Mesothelial cell of epicardium (in vitro differentiated cells): ENCODE data around the gene FRRS1L. TPM values are rescaled to one million over a fixed set of nuclear protein-coding genes. Genes with fewer than 3 reads are reported as not detected.

Source experiments
- DNase-seq, 2 experiments: peaks; one replicate each; pipeline ENCODE4 v3.0.0; 2021; ENCODE audit warnings: low spot score in 2 of 2; ENCODE audit not compliant: unreplicated experiment in 2 of 2
- H3K27ac Mint-ChIP-seq: 2 replicates; pipeline ENCODE4 v1.8.0; 2021; ENCODE audit warnings: mixed read lengths
- H3K27me3 Mint-ChIP-seq: 2 replicates; pipeline ENCODE4 v1.8.0; 2021; ENCODE audit warnings: low read depth, mixed read lengths
- H3K36me3 Mint-ChIP-seq: 2 replicates; pipeline ENCODE4 v1.8.0; 2021; ENCODE audit warnings: mixed read lengths
- H3K4me1 Mint-ChIP-seq: 2 replicates; pipeline ENCODE4 v1.8.0; 2021; ENCODE audit warnings: mixed read lengths
- H3K4me3 Mint-ChIP-seq: 2 replicates; pipeline ENCODE4 v1.8.0; 2021; ENCODE audit warnings: mild to moderate bottlenecking, moderate library complexity, mixed read lengths
- H3K9me3 Mint-ChIP-seq: 2 replicates; pipeline ENCODE4 v1.8.0; 2021; ENCODE audit warnings: mixed read lengths
- total RNA-seq: library from RNA; stranded (reverse); gene quantifications from 3 replicates; pipeline ENCODE4 v1.2.1, GENCODE V29; 2021
- TF ChIP-seq, protein P1 (sequence below): fragments of 200-600 bp; sonication (generic); IDR thresholded peaks from one replicate; pipeline ENCODE4 v1.5.0; 2021; ENCODE audit warnings: antibody characterized with exemption; ENCODE audit not compliant: unreplicated experiment

The FRRS1L gene
- total RNA-seq, 1 donor from 2014 or later, result 14.4 TPM

GRCh38 chr9:109172935-109173334 is 5.9 kb upstream of the FRRS1L start:
- TF ChIP-seq, protein P1, sequence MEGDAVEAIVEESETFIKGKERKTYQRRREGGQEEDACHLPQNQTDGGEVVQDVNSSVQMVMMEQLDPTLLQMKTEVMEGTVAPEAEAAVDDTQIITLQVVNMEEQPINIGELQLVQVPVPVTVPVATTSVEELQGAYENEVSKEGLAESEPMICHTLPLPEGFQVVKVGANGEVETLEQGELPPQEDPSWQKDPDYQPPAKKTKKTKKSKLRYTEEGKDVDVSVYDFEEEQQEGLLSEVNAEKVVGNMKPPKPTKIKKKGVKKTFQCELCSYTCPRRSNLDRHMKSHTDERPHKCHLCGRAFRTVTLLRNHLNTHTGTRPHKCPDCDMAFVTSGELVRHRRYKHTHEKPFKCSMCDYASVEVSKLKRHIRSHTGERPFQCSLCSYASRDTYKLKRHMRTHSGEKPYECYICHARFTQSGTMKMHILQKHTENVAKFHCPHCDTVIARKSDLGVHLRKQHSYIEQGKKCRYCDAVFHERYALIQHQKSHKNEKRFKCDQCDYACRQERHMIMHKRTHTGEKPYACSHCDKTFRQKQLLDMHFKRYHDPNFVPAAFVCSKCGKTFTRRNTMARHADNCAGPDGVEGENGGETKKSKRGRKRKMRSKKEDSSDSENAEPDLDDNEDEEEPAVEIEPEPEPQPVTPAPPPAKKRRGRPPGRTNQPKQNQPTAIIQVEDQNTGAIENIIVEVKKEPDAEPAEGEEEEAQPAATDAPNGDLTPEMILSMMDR, result no peak
- Mint-ChIP-seq H3K4me1 (peaks cover 5% of the 10 kb centered on the region), H3K27ac (no peak overlapping the region), H3K9me3 (peaks cover 7% of the 10 kb centered on the region), H3K36me3 (no peaks in the 10 kb centered on the region), H3K4me3 (no peak overlapping the region), H3K27me3 (peaks cover 20% of the 10 kb centered on the region)
- no peak for DNase-seq

GRCh38 chr9:109171926-109172325 is 4.9 kb upstream of the FRRS1L start:
- Mint-ChIP-seq H3K9me3 (peaks cover 7% of the 10 kb centered on the region), H3K27ac (no peak overlapping the region), H3K36me3 (no peaks in the 10 kb centered on the region), H3K4me3 (no peak overlapping the region), H3K4me1 (peaks cover 7% of the 10 kb centered on the region), H3K27me3 (peaks cover 28% of the 10 kb centered on the region)
- DNase-seq, result no peak
- TF ChIP-seq, protein P1, result no peak

- H3K9me3 Mint-ChIP-seq, result peaks cover 11% of the 10 kb centered on the region
- DNase-seq, result no peak
- H3K27ac Mint-ChIP-seq, result no peak overlapping the region
- H3K27me3 Mint-ChIP-seq, result peaks cover 59% of the 10 kb centered on the region
- peaks cover 2% of the 10 kb centered on the region for H3K4me1 Mint-ChIP-seq
- peak overlapping the region; percentile 75 for H3K4me3 Mint-ChIP-seq
- TF ChIP-seq, protein P1, result no peak
- H3K36me3 Mint-ChIP-seq, result peaks cover 2% of the 10 kb centered on the region
Measured at GRCh38 chr9:109168170-109168569, 1.1 kb upstream of the FRRS1L start.

DNA sequence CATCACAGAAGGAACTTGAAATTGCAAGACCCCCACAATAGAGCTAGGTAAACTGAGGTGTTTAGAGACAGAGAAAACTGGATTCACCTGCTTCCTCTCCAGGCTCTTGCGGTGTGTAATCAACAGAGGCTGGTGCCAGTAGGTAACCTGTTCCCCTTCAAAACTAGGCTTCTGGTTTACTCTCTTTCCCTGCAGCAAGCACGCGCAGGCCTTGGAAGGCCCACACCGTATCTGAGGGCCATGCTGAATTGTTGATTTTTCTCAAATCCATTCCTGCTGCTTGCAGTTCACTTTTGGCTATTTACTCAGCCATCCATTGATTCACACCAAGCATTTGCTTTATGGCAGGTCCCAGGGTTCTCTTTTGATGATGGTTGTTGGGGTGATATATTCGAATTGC is 667 bp upstream of the FRRS1L start:
- Mint-ChIP-seq H3K27me3 (peaks cover 60% of the 10 kb centered on the region), H3K36me3 (peaks cover 2% of the 10 kb centered on the region), H3K4me1 (peaks cover 2% of the 10 kb centered on the region), H3K27ac (no peak overlapping the region), H3K9me3 (peaks cover 11% of the 10 kb centered on the region), H3K4me3 (peak overlapping the region; percentile 75)
- no peak for DNase-seq
- TF ChIP-seq, protein P1, result no peak

DNA sequence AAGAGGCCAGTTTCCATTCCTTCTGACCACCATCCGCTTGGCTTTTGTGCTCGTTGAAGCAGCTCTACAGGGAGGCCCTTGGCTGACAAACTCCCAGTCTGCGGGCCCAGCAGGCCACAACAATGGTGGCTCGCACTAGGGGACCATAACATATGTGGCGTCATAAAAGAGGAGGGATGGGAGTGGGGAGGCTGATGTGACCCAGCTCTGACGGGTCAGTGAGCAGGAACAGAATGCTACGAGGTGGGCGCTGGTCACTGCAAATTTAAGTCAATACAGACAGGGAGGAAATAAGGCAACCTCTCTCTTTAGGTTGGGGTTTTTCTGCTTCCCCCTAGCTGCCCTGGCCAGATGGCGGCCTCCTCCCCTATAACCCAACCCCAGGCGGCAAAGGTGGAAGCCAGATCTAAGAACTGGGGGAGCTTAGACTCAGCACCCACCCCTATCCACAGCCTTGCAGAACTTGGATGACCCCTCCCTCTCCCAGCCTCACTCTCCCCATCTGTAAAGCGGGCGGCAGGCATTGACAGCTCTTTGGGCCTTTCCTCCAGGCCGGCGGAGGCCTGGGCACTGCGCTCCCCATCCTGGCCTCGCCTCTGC is 778 bp downstream of the FRRS1L start:
- no peak for DNase-seq
- H3K4me3 Mint-ChIP-seq, result peak overlapping the region; percentile 62
- H3K4me1 Mint-ChIP-seq, result peaks cover 2% of the 10 kb centered on the region
- H3K9me3 Mint-ChIP-seq, result peaks cover 9% of the 10 kb centered on the region
- TF ChIP-seq, protein P1, result no peak
- peaks cover 2% of the 10 kb centered on the region for H3K36me3 Mint-ChIP-seq
- H3K27me3 Mint-ChIP-seq, result peaks cover 60% of the 10 kb centered on the region
- no peak overlapping the region for H3K27ac Mint-ChIP-seq
